ENCODE results near the gene SYNJ2.

DNA sequence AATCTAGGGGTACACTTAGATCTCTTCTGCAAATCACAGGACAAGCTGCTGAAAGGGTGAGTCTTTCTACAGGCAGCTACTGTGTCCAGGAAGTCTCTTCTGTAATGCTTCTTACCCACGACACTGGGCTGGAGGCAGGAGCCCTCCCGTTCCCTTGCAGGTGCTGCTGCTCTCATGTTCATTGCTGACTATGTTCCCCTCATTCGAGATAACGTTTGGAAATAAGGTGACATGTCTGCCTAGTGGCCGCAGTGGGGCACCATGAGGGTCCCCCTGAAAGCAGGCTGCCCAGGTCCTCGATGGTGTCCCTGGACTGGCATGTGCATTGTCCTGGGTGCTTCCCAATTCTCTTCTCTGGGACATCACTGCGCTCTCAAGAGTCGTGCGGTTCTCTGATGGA lies 74.7 kb downstream of the SYNJ2 start:
- TF ChIP-seq, protein P1, sequence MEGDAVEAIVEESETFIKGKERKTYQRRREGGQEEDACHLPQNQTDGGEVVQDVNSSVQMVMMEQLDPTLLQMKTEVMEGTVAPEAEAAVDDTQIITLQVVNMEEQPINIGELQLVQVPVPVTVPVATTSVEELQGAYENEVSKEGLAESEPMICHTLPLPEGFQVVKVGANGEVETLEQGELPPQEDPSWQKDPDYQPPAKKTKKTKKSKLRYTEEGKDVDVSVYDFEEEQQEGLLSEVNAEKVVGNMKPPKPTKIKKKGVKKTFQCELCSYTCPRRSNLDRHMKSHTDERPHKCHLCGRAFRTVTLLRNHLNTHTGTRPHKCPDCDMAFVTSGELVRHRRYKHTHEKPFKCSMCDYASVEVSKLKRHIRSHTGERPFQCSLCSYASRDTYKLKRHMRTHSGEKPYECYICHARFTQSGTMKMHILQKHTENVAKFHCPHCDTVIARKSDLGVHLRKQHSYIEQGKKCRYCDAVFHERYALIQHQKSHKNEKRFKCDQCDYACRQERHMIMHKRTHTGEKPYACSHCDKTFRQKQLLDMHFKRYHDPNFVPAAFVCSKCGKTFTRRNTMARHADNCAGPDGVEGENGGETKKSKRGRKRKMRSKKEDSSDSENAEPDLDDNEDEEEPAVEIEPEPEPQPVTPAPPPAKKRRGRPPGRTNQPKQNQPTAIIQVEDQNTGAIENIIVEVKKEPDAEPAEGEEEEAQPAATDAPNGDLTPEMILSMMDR (IDR thresholded peaks at IDR 0.05): no peak
- TF ChIP-seq POLR2A (IDR thresholded peaks at IDR 0.05): no peak
- TF ChIP-seq POLR2AphosphoS5 (IDR thresholded peaks at IDR 0.05; ENCODE audit: insufficient read depth in 1 of 2, low read depth in 1 of 2): no peak
